Inferior parietal cortex (tissue), 1 donor: ENCODE data around the gene KCTD7.
"Not testable (repeated sequence)": the region's sequence is repeated elsewhere in the genome, so short reads cannot be mapped to it uniquely, and the experiment has no call there.

Source experiments
- DNase-seq: peaks from one replicate; pipeline ENCODE4 v3.0.0-alpha.2; 2016; ENCODE audit errors: extremely low spot score

The KCTD7 gene

GRCh38 chr7:66617295-66617694, 11.4 kb upstream of the KCTD7 start:
- no peak for DNase-seq

- not testable (repeated sequence) for DNase-seq
Measured at GRCh38 chr7:66619341-66619948, 9.2 kb upstream of the KCTD7 start.

- DNase-seq, result no peak
Measured at GRCh38 chr7:66626331-66626934, 2.2 kb upstream of the KCTD7 start.

- no peak for DNase-seq
Measured at GRCh38 chr7:66627151-66627681, 1.5 kb upstream of the KCTD7 start.

GRCh38 chr7:66627881-66628360, 760 bp upstream of the KCTD7 start:
- DNase-seq, result no peak

GRCh38 chr7:66629222-66630062, 761 bp downstream of the KCTD7 start:
- DNase-seq, result no peak

- no peak for DNase-seq
Measured at GRCh38 chr7:66630531-66630930, 1.9 kb downstream of the KCTD7 start.

GRCh38 chr7:66631471-66631870, 2.8 kb downstream of the KCTD7 start:
- no peak for DNase-seq

GRCh38 chr7:66634816-66635215, 6.1 kb downstream of the KCTD7 start:
- no peak for DNase-seq

- not testable (repeated sequence) for DNase-seq
Measured at GRCh38 chr7:66635322-66635981, 6.8 kb downstream of the KCTD7 start.

GRCh38 chr7:66635982-66636546, 7.4 kb downstream of the KCTD7 start:
- DNase-seq, result not testable (repeated sequence)

GRCh38 chr7:66638309-66639099, 9.8 kb downstream of the KCTD7 start:
- no peak for DNase-seq

- peak; percentile 24 for DNase-seq
Measured at GRCh38 chr7:66639773-66640172, 11.1 kb downstream of the KCTD7 start.

- DNase-seq, result no peak
Measured at GRCh38 chr7:66640802-66641525, 12.3 kb downstream of the KCTD7 start.

GRCh38 chr7:66641526-66641871, 12.8 kb downstream of the KCTD7 start:
- no peak for DNase-seq

GRCh38 chr7:66642186-66642585, 13.5 kb downstream of the KCTD7 start:
- DNase-seq, result peak; percentile 25

GRCh38 chr7:66642932-66643331, 14.3 kb downstream of the KCTD7 start:
- DNase-seq, result no peak

- DNase-seq, result no peak
Measured at GRCh38 chr7:66643395-66643794, 14.7 kb downstream of the KCTD7 start.

GRCh38 chr7:66651026-66651425, 22.3 kb downstream of the KCTD7 start:
- DNase-seq, result not testable (repeated sequence)

- DNase-seq, result not testable (repeated sequence)
Measured at GRCh38 chr7:66653719-66654274, 25.1 kb downstream of the KCTD7 start.
